GM12873 (cell line): ENCODE measurements around the gene GBX1.

Experiments
- CTCF ChIP-seq: IDR thresholded peaks from 2 replicates; pipeline ENCODE4 v1.5.1; 2012; ENCODE audit warnings: low read depth, mild to moderate bottlenecking, moderate library complexity, low read length, control low read depth; ENCODE audit not compliant: insufficient read depth; ENCODE audit errors: missing control alignments

The GBX1 gene

GRCh38 chr7:151208253-151208862 is 40.9 kb upstream of the GBX1 start:
- no peak for TF ChIP-seq CTCF

- TF ChIP-seq CTCF, result no peak
These were observed 40.3 kb upstream of the GBX1 start for GRCh38 chr7:151207804-151208203.

DNA sequence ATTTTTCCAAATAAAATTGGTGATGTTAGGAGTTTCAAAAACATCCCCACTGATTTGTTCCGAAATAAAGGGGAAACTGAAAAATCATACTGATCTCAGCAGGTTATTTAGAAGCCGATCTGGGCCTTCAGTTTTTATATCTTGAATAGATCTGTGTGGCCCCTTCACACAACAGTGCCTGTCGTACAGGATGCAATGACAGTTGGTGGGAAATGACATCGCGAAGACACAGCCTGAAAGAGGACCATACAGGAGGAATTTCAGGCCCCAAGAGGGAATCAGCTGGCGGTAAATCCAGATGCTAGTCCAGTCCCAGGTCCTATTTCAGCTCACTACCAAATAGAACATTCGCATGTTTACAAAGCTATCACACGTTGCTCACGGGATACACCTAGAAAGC is 39.8 kb upstream of the GBX1 start:
- TF ChIP-seq CTCF, result no peak

- no peak for TF ChIP-seq CTCF
These were observed 39.4 kb upstream of the GBX1 start for GRCh38 chr7:151206914-151207313.

DNA sequence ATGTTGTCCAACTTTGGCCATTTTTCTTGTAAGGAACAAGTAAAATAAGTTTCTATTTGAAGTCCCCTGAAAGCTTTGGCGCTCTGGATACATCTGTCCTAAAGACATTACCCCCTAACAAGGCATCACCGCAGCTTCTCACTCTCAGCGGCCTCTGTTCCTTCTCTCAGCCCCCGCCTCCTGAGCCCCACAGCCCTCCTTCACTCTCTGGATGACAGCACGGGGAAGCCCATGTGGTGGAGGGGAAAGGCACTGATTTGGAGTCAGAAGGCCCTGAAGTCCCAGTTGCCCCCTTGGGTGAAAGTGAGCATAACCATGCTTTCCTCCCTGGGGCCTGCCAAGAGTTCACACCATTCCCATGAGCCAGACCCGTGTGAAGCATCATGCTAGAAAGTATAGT is 38.2 kb upstream of the GBX1 start:
- no peak for TF ChIP-seq CTCF

DNA sequence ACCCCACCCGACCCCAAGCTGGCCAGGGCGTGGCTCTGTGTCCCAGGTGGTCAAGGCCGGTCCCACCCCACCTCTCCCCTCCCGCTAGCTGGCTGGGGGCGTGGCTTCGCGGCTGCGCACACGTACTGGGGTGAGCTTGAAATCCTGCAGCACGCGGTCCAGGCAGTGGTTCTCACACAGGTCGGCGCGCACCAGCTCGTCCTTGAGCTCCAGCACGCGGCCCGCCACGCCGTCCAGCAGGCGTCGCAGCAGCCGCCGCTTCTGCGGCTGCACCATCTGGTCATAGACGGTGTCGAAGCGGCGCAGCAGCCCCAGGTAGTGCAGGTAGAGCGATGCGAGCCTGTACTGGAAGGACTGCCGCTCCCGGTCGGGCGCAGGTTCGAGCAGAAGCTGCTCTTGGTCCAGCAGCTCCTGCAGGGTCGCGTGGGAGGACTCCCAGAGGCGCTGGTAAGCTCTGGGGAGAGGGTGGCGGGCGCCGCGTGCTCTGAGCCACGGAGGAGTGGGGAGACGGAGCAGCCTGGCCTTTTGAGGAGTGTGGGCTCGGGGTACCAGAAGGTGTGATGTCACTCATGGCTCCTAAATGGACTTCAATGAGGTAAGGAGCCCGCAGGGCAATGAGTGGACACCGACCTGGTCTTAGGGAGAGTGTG is 37.0 kb upstream of the GBX1 start:
- no peak for TF ChIP-seq CTCF

DNA sequence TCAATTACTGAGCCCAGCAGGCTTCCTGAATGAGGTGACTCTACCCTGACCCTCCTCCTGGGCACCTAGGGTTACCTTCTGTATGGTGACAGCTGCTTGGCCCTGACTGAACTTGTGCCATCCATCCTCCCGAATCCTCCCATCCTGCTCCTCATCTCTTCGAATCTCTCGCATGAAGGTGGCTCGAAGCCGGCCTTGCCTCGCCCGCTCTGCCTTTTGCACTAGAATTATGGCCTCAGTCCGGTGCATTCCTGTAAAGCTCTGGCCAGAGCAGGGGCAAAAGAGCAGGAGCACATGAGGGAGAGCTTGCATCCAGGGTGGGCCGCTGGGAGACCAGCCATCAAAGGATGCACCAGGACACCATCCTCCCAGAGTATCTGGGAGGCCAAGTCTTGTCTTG is 35.3 kb upstream of the GBX1 start:
- TF ChIP-seq CTCF, result no peak
